ENCODE measurements around the gene CFAP251. TPM values are rescaled to one million over a fixed set of nuclear protein-coding genes. Genes with fewer than 3 reads are reported as not detected.

CFAP251 gene
- total RNA-seq, 4 donors from 2014 or later = 0.41 to 1.7 TPM; not detected in 2

DNA sequence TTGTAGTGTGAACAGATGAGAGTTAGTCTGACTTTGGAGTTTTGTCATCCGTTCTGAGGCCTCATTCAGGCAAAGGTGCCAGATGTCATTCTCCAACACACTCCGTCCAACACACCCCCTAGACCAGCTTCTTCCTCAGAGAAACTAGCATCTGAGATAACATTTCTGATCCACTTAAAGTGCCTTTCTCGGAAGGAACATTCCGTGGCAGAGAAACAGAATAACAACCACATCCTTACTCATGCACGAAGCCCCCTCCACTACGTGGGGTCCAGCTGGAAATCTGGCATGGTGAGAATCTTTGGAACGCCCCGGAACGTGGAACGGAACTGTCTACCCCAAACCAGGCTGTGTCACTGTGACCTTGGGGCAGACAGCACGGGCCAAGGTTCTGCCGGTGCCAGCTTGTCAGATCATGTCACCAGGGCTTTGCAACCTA, 86.3 kb downstream of the CFAP251 start:
- TF ChIP-seq EP300 (IDR thresholded peaks at IDR 0.05; ENCODE audit: low read depth) = no peak
- TF ChIP-seq POLR2AphosphoS5 (IDR thresholded peaks at IDR 0.05) = no peak
- TF ChIP-seq, protein P1, sequence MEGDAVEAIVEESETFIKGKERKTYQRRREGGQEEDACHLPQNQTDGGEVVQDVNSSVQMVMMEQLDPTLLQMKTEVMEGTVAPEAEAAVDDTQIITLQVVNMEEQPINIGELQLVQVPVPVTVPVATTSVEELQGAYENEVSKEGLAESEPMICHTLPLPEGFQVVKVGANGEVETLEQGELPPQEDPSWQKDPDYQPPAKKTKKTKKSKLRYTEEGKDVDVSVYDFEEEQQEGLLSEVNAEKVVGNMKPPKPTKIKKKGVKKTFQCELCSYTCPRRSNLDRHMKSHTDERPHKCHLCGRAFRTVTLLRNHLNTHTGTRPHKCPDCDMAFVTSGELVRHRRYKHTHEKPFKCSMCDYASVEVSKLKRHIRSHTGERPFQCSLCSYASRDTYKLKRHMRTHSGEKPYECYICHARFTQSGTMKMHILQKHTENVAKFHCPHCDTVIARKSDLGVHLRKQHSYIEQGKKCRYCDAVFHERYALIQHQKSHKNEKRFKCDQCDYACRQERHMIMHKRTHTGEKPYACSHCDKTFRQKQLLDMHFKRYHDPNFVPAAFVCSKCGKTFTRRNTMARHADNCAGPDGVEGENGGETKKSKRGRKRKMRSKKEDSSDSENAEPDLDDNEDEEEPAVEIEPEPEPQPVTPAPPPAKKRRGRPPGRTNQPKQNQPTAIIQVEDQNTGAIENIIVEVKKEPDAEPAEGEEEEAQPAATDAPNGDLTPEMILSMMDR (IDR thresholded peaks at IDR 0.05) = no peak
- TF ChIP-seq POLR2A (IDR thresholded peaks at IDR 0.05) = no peak
- Histone ChIP-seq H3K27ac (no peak overlapping the region), H3K27me3 (no peaks in the 10 kb centered on the region)

DNA sequence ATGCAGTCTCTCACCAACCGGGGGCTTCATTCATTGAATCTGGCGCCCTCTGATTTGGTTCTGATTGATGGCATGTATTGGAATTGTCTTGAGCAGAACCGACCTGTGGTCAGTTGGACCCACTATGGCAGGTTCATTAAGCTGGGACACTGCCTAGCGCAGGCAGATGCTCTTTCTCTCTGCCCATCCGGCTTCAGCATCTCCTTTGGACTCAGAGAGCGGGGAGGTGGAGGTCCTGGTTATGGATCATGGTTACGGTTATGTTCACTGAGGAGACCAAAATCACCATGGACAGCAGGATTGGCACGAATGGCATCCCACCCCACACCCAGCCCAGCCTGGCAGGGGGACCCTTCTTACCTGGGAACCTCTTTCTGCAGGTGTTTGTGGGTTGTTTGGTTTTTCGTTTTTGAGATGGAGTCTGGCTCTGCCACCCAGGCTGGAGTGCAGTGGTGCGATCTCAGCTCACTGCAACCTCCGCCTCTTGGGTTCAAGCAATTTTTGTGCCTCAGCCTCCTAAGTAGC, 86.9 kb downstream of the CFAP251 start:
- no peaks in the 10 kb centered on the region for H3K27me3 ChIP-seq
- WGBS, 2 donors (ENCODE audit: low coverage in 1 of 2) = 72 to 83% methylated on average over 3 to 11 of the region's 11 CpGs
- H3K9me3 ChIP-seq = no peaks in the 10 kb centered on the region
- H3K4me1 ChIP-seq = peaks cover 0 to 3% (median 0%) of the 10 kb centered on the region in 4 donors
- in situ Hi-C loops (cut with MboI; ENCODE audit: low pct_ligation_motif_present in 1 of 4, low pct_unique_long_range_greater_than_20kb in 1 of 4, low sequenced_read_pairs in 3 of 4) = no loop called here
- intact Hi-C loops (cut with DNase I; ENCODE audit: low total_unique reads) = no loop called here
- no peak for DNase-seq
- TF ChIP-seq POLR2A (IDR thresholded peaks at IDR 0.05) = no peak
- no peak for TF ChIP-seq POLR2AphosphoS5 (IDR thresholded peaks at IDR 0.05)
- no peak for TF ChIP-seq EP300 (IDR thresholded peaks at IDR 0.05; ENCODE audit: low read depth)
- H3K27ac ChIP-seq = no peak overlapping the region
- H3K4me3 ChIP-seq = no peak overlapping the region
- H3K36me3 ChIP-seq = no peaks in the 10 kb centered on the region

More for the DNA sequence above, 86.3 kb downstream of the CFAP251 start:
- no peak for DNase-seq
- WGBS, 2 donors (ENCODE audit: low coverage in 1 of 2) = 73% methylated on average over 12 of the region's 12 CpGs; no CpG with 5 or more reads in 1 of the 2 donors
- Histone ChIP-seq H3K4me3 (no peak overlapping the region), H3K36me3 (no peaks in the 10 kb centered on the region), H3K9me3 (no peaks in the 10 kb centered on the region), H3K4me1 (peaks cover 0 to 3% (median 0%) of the 10 kb centered on the region in 4 donors)
- intact Hi-C loops (cut with DNase I; ENCODE audit: low total_unique reads) (no loop called here), in situ Hi-C loops (cut with MboI; ENCODE audit: low pct_ligation_motif_present in 1 of 4, low pct_unique_long_range_greater_than_20kb in 1 of 4, low sequenced_read_pairs in 3 of 4) (no loop called here)

DNA sequence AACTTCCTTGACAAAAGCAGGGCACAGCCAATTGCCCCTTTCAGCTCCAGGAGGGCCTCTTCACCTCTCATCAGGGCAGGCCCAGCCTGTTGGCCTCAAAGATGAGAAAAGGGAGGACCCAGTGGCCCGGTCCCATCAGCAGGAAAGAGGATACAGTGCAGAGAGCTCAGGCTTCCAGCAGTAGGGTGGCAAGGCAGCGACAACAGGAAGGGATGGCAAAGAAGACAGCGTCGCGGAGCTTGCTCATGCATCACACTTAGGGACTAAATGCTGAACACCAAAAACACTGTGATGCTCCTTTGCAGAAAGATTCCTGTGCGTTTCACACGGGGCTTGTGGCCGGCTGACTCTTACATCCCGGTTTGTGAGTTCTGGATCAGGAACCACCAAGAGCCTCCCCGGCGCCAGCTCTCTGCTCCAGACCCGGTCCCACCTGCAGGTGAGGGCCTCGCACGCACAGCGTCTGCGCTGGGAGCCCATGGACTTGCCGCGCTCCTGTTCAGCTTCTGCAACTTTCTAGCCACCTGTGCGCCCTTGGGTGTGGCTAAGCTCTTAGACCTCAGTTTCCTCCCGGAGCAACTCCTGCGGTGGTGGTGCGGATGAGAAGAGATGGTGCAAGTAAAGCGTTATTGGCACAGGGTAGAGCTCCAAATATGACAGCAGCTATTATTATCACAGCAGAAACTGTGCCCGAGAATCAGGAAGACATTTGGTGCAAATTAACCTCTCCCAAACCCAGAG, 88.0 kb downstream of the CFAP251 start:
- in situ Hi-C loops (cut with MboI; ENCODE audit: low pct_ligation_motif_present in 1 of 4, low pct_unique_long_range_greater_than_20kb in 1 of 4, low sequenced_read_pairs in 3 of 4) (no loop called here), intact Hi-C loops (cut with DNase I; ENCODE audit: low total_unique reads) (no loop called here)
- H3K27ac ChIP-seq = no peak overlapping the region

DNA sequence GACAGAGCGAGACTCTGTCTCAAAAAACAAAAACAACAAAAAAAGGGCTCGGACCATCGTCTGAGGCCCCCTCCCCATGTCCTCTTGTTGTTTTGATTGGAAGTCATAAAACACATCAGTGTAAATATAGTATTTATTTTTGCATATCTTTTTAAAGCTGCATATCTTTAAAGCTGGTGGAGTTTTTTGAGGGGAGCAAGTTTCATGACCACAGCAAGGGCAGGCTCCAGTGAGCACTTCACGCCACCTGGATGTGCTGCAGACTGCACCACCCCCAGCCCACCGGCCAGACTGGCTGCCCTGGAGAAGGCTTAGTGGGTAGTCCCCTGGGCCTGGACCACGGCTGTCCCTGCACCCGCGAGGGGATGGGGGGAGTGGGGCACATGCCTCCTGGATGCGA, 91.3 kb downstream of the CFAP251 start:
- no peak overlapping the region for H3K4me3 ChIP-seq
- no peak for TF ChIP-seq EP300 (IDR thresholded peaks at IDR 0.05; ENCODE audit: low read depth)
- TF ChIP-seq POLR2AphosphoS5 (IDR thresholded peaks at IDR 0.05) = no peak
- TF ChIP-seq, protein P1 (IDR thresholded peaks at IDR 0.05) = no peak
- no peak for TF ChIP-seq POLR2A (IDR thresholded peaks at IDR 0.05)
- intact Hi-C loops (cut with DNase I; ENCODE audit: low total_unique reads) (loop anchor here (5.0 kb wide), 1 partner anchor 832 kb away; no protein-coding TSS in a partner anchor), in situ Hi-C loops (cut with MboI; ENCODE audit: low pct_ligation_motif_present in 1 of 4, low pct_unique_long_range_greater_than_20kb in 1 of 4, low sequenced_read_pairs in 3 of 4) (no loop called here)
- no peak for DNase-seq
- no peaks in the 10 kb centered on the region for H3K36me3 ChIP-seq
- H3K27ac ChIP-seq = no peak overlapping the region
- no peaks in the 10 kb centered on the region for H3K9me3 ChIP-seq
- WGBS, 2 donors (ENCODE audit: low coverage in 1 of 2) = 78 to 100% methylated on average over 1 to 9 of the region's 9 CpGs
- H3K4me1 ChIP-seq = no peaks in the 10 kb centered on the region
- no peaks in the 10 kb centered on the region for H3K27me3 ChIP-seq

More for the DNA sequence above, 88.0 kb downstream of the CFAP251 start:
- H3K27me3 ChIP-seq = no peaks in the 10 kb centered on the region
- H3K36me3 ChIP-seq = no peaks in the 10 kb centered on the region
- H3K9me3 ChIP-seq = no peaks in the 10 kb centered on the region
- no peak for TF ChIP-seq POLR2AphosphoS5 (IDR thresholded peaks at IDR 0.05)
- no peak for TF ChIP-seq POLR2A (IDR thresholded peaks at IDR 0.05)
- TF ChIP-seq, protein P1 (IDR thresholded peaks at IDR 0.05) = no peak
- TF ChIP-seq EP300 (IDR thresholded peaks at IDR 0.05; ENCODE audit: low read depth) = no peak
- no peak overlapping the region for H3K4me3 ChIP-seq
- DNase-seq = no peak
- 70 to 78% methylated on average over 20 to 24 of the region's 24 CpGs for WGBS, 2 donors (ENCODE audit: low coverage in 1 of 2)
- H3K4me1 ChIP-seq = peaks cover 0 to 3% (median 0%) of the 10 kb centered on the region in 4 donors

Data from transverse colon (tissue), 4 donors.